ENCODE measurements around the gene SGCD.

The SGCD gene

DNA sequence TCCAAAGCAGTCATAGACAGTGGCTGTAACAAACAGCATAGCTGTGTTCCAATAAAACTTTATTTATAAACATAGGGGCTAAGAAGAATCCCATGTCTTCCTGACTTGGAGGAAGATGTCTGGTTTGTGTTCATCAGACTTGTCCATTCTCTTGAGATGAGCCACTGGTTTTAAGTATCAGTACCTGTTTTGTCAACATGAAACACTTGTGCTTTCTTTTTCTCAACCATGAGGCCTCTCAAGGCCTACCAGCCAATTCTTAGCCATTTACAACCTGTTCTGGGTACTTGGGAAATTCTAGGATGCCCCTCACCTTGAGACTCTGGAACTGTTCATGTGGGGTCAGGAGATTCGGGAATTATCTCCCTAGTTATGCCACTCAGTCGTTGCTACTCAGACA is 368.8 kb downstream of the SGCD start:
- Mint-ChIP-seq H3K27ac (no peak overlapping the region), H3K4me3 (no peak overlapping the region), H3K9me3 (no peaks in the 10 kb centered on the region), H3K4me1 (no peaks in the 10 kb centered on the region), H3K27me3 (ENCODE audit: low read depth, poor library complexity) (peaks cover 4% of the 10 kb centered on the region), H3K36me3 (ENCODE audit: low read depth) (no peaks in the 10 kb centered on the region)
- TF ChIP-seq, protein P1, sequence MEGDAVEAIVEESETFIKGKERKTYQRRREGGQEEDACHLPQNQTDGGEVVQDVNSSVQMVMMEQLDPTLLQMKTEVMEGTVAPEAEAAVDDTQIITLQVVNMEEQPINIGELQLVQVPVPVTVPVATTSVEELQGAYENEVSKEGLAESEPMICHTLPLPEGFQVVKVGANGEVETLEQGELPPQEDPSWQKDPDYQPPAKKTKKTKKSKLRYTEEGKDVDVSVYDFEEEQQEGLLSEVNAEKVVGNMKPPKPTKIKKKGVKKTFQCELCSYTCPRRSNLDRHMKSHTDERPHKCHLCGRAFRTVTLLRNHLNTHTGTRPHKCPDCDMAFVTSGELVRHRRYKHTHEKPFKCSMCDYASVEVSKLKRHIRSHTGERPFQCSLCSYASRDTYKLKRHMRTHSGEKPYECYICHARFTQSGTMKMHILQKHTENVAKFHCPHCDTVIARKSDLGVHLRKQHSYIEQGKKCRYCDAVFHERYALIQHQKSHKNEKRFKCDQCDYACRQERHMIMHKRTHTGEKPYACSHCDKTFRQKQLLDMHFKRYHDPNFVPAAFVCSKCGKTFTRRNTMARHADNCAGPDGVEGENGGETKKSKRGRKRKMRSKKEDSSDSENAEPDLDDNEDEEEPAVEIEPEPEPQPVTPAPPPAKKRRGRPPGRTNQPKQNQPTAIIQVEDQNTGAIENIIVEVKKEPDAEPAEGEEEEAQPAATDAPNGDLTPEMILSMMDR (IDR thresholded peaks at IDR 0.05) = no peak
- no peak for DNase-seq

DNA sequence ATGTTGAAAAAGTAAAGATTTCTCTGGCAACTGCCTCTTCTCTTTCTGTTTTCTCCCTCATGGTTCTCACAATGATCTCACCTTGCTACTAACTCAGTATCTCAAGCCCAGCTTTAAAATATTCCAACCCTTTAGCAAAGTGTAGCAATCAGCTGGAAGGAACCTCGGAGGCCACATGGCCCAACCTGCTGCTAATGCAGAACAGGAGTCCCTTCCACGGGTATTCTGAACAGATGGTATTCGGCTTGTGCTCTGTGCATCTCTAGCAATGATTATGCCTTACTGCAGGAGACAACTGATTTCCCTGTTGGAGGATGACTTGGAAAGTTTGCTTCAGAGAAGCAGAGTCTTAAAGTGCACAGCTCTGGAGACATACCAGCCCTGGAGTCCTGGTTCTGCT is 371.4 kb downstream of the SGCD start:
- Mint-ChIP-seq H3K4me1 (no peaks in the 10 kb centered on the region), H3K4me3 (no peak overlapping the region), H3K9me3 (no peaks in the 10 kb centered on the region), H3K36me3 (ENCODE audit: low read depth) (no peaks in the 10 kb centered on the region), H3K27ac (no peak overlapping the region), H3K27me3 (ENCODE audit: low read depth, poor library complexity) (peaks cover 7% of the 10 kb centered on the region)
- DNase-seq = no peak
- TF ChIP-seq, protein P1 (IDR thresholded peaks at IDR 0.05) = no peak

DNA sequence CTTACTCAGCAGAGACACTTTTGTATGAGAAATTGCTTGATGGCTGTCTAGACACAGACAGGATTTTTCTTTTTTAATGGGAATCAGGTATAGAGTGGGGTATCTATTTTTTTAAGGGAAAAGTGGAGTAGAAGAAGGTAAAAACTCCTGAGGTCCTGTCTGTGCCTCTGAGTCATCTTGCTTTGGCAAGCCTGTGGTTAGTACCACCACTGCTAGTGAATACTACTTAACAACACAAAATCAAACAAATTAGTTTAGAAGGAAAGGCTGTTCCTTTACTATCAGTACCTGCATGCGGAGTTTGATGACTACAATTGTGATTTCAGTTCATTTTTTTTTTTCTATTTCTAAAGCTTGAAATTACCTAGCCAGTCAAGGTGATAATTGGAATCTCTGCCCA is 372.2 kb downstream of the SGCD start:
- Mint-ChIP-seq H3K36me3 (ENCODE audit: low read depth) (no peaks in the 10 kb centered on the region), H3K27me3 (ENCODE audit: low read depth, poor library complexity) (peaks cover 7% of the 10 kb centered on the region), H3K9me3 (no peaks in the 10 kb centered on the region), H3K4me1 (no peaks in the 10 kb centered on the region), H3K4me3 (no peak overlapping the region), H3K27ac (no peak overlapping the region)
- TF ChIP-seq, protein P1 (IDR thresholded peaks at IDR 0.05) = no peak
- no peak for DNase-seq

- H3K27me3 Mint-ChIP-seq (ENCODE audit: low read depth, poor library complexity) = peaks cover 3% of the 10 kb centered on the region
- H3K27ac Mint-ChIP-seq = no peak overlapping the region
- DNase-seq = no peak
- no peaks in the 10 kb centered on the region for H3K36me3 Mint-ChIP-seq (ENCODE audit: low read depth)
- H3K4me3 Mint-ChIP-seq = no peak overlapping the region
- H3K9me3 Mint-ChIP-seq = no peaks in the 10 kb centered on the region
- H3K4me1 Mint-ChIP-seq = peaks cover 1% of the 10 kb centered on the region
- TF ChIP-seq, protein P1 (IDR thresholded peaks at IDR 0.05) = no peak
These were observed 377.2 kb downstream of the SGCD start for GRCh38 chr5:156704139-156704538.

DNA sequence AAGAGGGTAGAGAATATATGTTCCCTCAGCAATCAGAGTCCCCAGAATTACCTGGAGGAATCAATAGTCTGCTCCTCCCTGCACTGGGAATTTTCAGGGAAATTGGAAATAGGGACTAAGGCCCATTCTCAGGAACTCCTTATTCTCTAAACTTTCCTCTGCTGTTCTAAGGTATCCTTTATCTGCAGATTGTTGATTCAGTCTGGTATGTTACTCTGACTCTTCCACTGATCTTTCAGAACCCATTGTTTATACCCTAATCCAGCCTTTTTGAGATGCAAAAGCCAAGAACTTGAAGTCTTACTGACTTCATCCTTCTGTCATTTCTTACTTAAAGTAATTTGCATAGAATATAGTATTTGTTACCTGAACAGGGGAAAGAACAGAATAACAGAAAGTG is 379.7 kb downstream of the SGCD start:
- Mint-ChIP-seq H3K36me3 (ENCODE audit: low read depth) (no peaks in the 10 kb centered on the region), H3K9me3 (no peaks in the 10 kb centered on the region), H3K27me3 (ENCODE audit: low read depth, poor library complexity) (no peaks in the 10 kb centered on the region), H3K27ac (no peak overlapping the region), H3K4me3 (no peak overlapping the region), H3K4me1 (peaks cover 4% of the 10 kb centered on the region)
- DNase-seq = no peak
- TF ChIP-seq, protein P1 (IDR thresholded peaks at IDR 0.05) = no peak

- no peak for DNase-seq
- peaks cover 4% of the 10 kb centered on the region for H3K4me1 Mint-ChIP-seq
- H3K27me3 Mint-ChIP-seq (ENCODE audit: low read depth, poor library complexity) = no peaks in the 10 kb centered on the region
- TF ChIP-seq, protein P1 (IDR thresholded peaks at IDR 0.05) = no peak
- no peak overlapping the region for H3K4me3 Mint-ChIP-seq
- no peak overlapping the region for H3K27ac Mint-ChIP-seq
- no peaks in the 10 kb centered on the region for H3K9me3 Mint-ChIP-seq
- no peaks in the 10 kb centered on the region for H3K36me3 Mint-ChIP-seq (ENCODE audit: low read depth)
These were observed 380.8 kb downstream of the SGCD start for GRCh38 chr5:156707750-156708149.
